Neutrophil (primary cell): Measurements from ENCODE around the gene CNOT3.

Experiments
- H3K27ac ChIP-seq: fragments of 200-600 bp; sonication (generic); 2 replicates; pipeline ENCODE4 v1.5.1; 2016; ENCODE audit warnings: mild to moderate bottlenecking, moderate library complexity
- H3K27me3 ChIP-seq: fragments of 200-600 bp; sonication (generic); 2 replicates; pipeline ENCODE4 v1.6.0; 2016; ENCODE audit warnings: mild to moderate bottlenecking
- H3K36me3 ChIP-seq: fragments of 200-600 bp; sonication (generic); 2 replicates; pipeline ENCODE4 v1.5.1; 2017
- H3K4me1 ChIP-seq, 2 experiments: fragments of 200-600 bp in 1 of 2; sonication (generic) in 1 of 2; 1 replicate in 1 of 2; 2 replicates in 1 of 2; pipeline versions ENCODE4 v1.5.1 to v1.6.1; 2013 to 2016; ENCODE audit warnings: low read depth in 1 of 2, low read length in 1 of 2, mild to moderate bottlenecking in 1 of 2, moderate library complexity in 1 of 2; ENCODE audit not compliant: control insufficient read depth in 1 of 2, insufficient read depth in 1 of 2
- H3K4me3 ChIP-seq, 2 experiments: fragments of 200-600 bp in 1 of 2; sonication (generic) in 1 of 2; 1 replicate in 1 of 2; 2 replicates in 1 of 2; pipeline ENCODE4 v1.5.1; 2013 to 2016; ENCODE audit warnings: low read depth in 1 of 2, low read length in 1 of 2, mild to moderate bottlenecking in 1 of 2, moderate library complexity in 1 of 2
- H3K9me3 ChIP-seq: fragments of 200-600 bp; sonication (generic); 2 replicates; pipeline ENCODE4 v1.5.1; 2016
- CTCF ChIP-seq: fragments of 200-600 bp; sonication (generic); IDR thresholded peaks from 2 replicates; pipeline ENCODE4 v1.5.1; 2016; ENCODE audit warnings: antibody characterized with exemption

Gene CNOT3

GRCh38 chr19:54172471-54173358 is 35.2 kb downstream of the CNOT3 start, which contains the start of gene TMC4:
TSS of gene TMC4 (minus strand) at chr19:54173160. CDS start at chr19:54173117, 43 bp downstream.
- TF ChIP-seq CTCF, result peak; percentile 15
- Histone ChIP-seq H3K4me1 (peaks cover 16 to 24% of the 10 kb centered on the region in 2 experiments), H3K4me3 (no peak within 1 kb of the TSS), H3K9me3 (no peaks in the 10 kb centered on the region), H3K36me3 (peaks cover 43% of the 10 kb centered on the region), H3K27me3 (no peaks in the 10 kb centered on the region), H3K27ac (peak within 1 kb of the TSS; percentile 43)

GRCh38 chr19:54173359-54173699 is 35.8 kb downstream of the CNOT3 start:
- Histone ChIP-seq H3K4me3 (no peak overlapping the region), H3K27ac (peak overlapping the region; percentile 43), H3K4me1 (peaks cover 11 to 19% of the 10 kb centered on the region in 2 experiments), H3K36me3 (peaks cover 50% of the 10 kb centered on the region), H3K9me3 (no peaks in the 10 kb centered on the region), H3K27me3 (no peaks in the 10 kb centered on the region)
- TF ChIP-seq CTCF, result no peak

GRCh38 chr19:54173951-54174834 is 36.6 kb downstream of the CNOT3 start:
- H3K27ac ChIP-seq, result peak overlapping the region; percentile 43
- no peak for TF ChIP-seq CTCF
- H3K9me3 ChIP-seq, result no peaks in the 10 kb centered on the region
- peaks cover 9 to 16% of the 10 kb centered on the region in 2 experiments for H3K4me1 ChIP-seq
- no peaks in the 10 kb centered on the region for H3K27me3 ChIP-seq
- peaks cover 58% of the 10 kb centered on the region for H3K36me3 ChIP-seq
- no peak overlapping the region for H3K4me3 ChIP-seq

- H3K27me3 ChIP-seq, result no peaks in the 10 kb centered on the region
- no peak for TF ChIP-seq CTCF
- H3K27ac ChIP-seq, result no peak overlapping the region
- peaks cover 95% of the 10 kb centered on the region for H3K36me3 ChIP-seq
- no peaks in the 10 kb centered on the region for H3K9me3 ChIP-seq
- H3K4me1 ChIP-seq, result peaks cover 7 to 8% of the 10 kb centered on the region in 2 experiments
- H3K4me3 ChIP-seq, result no peak overlapping the region
Observed at GRCh38 chr19:54178581-54179261, 41.2 kb downstream of the CNOT3 start.

GRCh38 chr19:54179262-54179852 is 41.8 kb downstream of the CNOT3 start:
- peaks cover 6 to 7% of the 10 kb centered on the region in 2 experiments for H3K4me1 ChIP-seq
- TF ChIP-seq CTCF, result no peak
- H3K36me3 ChIP-seq, result peaks cover 95% of the 10 kb centered on the region
- H3K4me3 ChIP-seq, result no peak overlapping the region
- no peaks in the 10 kb centered on the region for H3K27me3 ChIP-seq
- no peaks in the 10 kb centered on the region for H3K9me3 ChIP-seq
- peak overlapping the region; percentile 50 for H3K27ac ChIP-seq
